Mucosa of rectum (tissue), 2 donors: ENCODE measurements around the gene ANGPT4.

Experiments used
- H3K27ac ChIP-seq, 2 donors: one replicate each; pipeline ENCODE4 v1.7.0; 2013; ENCODE audit warnings: inconsistent platforms in 2 of 2, low read depth in 2 of 2, low read length in 2 of 2
- H3K27me3 ChIP-seq, 2 donors: one replicate each; pipeline ENCODE4 v1.7.0; 2013; ENCODE audit warnings: low read length in 2 of 2; ENCODE audit not compliant: control insufficient read depth in 2 of 2, insufficient read depth in 2 of 2
- H3K36me3 ChIP-seq, 2 donors: one replicate each; pipeline ENCODE4 v1.7.0; 2013; ENCODE audit warnings: low read length in 2 of 2; ENCODE audit not compliant: control insufficient read depth in 2 of 2, insufficient read depth in 2 of 2
- H3K4me1 ChIP-seq, 2 donors: one replicate each; pipeline ENCODE4 v1.7.0; 2013; ENCODE audit warnings: low read length in 2 of 2, mild to moderate bottlenecking in 1 of 2; ENCODE audit not compliant: control insufficient read depth in 2 of 2, insufficient read depth in 2 of 2
- H3K4me3 ChIP-seq, 2 donors: one replicate each; pipeline ENCODE4 v1.7.0; 2013; ENCODE audit warnings: low read length in 2 of 2
- H3K9ac ChIP-seq, 2 donors: one replicate each; pipeline ENCODE4 v1.7.0; 2013; ENCODE audit warnings: low read length in 2 of 2, low read depth in 1 of 2, mild to moderate bottlenecking in 1 of 2
- H3K9me3 ChIP-seq, 2 donors: one replicate each; pipeline ENCODE4 v1.7.0; 2013; ENCODE audit warnings: low read length in 2 of 2; ENCODE audit not compliant: control insufficient read depth in 2 of 2
- donor health status: healthy.
- donor health status: Normal muscosa, but diverticular disease.

The ANGPT4 gene

GRCh38 chr20:821731-822065 is 94.4 kb downstream of the ANGPT4 start:
- H3K27ac ChIP-seq: no peak overlapping the region
- H3K4me1 ChIP-seq: peaks cover 3 to 6% of the 10 kb centered on the region in 2 donors
- H3K36me3 ChIP-seq: no peaks in the 10 kb centered on the region
- no peak overlapping the region for H3K9ac ChIP-seq
- no peaks in the 10 kb centered on the region for H3K27me3 ChIP-seq
- H3K4me3 ChIP-seq: no peak overlapping the region
- H3K9me3 ChIP-seq: no peaks in the 10 kb centered on the region

DNA sequence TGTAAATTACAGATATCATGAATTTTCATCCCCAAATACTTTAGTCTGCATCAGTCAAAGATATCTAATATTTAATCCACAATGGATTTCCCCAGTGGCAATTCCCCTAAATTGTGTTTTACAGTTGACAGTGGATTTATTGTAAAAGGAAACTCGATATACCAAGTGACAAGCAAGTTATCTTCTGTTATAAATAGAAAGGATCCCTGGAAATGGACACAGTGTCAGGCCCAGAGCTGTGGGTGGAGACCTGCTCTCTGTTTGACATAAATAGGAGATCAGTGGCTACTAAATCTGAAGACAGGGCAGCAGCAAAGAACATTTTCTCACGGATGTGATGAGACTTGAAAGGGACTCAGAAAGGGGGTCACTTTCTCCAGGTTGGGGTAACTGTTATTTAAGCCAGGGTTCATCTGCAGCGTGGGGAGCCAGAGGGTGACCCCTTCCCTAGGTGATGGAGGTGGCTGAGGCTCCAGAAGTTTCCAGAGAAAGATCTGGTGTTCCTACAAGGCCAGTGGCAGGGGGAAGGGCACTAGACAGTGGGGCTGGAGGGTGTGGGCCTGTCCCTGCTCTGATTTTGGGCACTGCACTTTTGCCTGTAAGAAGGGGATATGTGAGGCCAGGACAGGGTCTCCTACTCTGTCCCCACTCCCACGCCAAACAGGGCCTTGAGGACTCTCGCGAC is 94.9 kb downstream of the ANGPT4 start:
- H3K9me3 ChIP-seq: no peaks in the 10 kb centered on the region
- H3K4me3 ChIP-seq: no peak overlapping the region
- no peak overlapping the region for H3K9ac ChIP-seq
- H3K36me3 ChIP-seq: no peaks in the 10 kb centered on the region
- H3K27ac ChIP-seq: no peak overlapping the region
- no peaks in the 10 kb centered on the region for H3K27me3 ChIP-seq
- H3K4me1 ChIP-seq: peaks cover 3 to 6% of the 10 kb centered on the region in 2 donors

DNA sequence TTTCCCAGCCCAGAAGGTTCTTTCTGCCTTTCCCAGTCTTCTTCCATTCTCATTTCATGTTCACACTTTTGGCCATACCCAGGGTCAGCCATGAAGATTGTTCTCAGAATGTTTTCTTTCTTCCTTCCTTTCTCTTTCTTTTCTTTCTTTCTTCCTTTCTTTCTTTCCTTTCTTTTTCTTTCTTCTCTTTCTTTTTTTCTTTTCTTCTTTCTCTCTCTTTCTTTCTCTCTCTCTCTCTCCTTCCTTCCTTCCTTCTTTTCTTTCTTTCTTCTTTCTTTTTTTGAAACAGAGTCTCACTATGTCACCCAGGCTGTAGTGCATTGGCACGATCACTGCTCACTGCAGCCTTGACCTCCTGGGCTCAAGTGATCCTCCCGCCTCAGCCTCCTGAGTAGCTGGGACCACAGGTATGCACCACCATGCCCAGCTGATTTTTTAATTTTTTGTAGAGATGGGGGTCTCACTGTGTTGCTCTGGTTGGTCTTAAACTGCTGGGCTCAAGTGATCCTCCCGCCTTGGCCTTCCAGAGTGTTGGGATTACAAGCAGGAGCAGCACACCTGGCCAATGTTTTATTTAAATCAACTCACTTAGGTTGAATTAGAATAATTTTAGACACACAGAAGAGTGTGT is 95.7 kb downstream of the ANGPT4 start:
- no peaks in the 10 kb centered on the region for H3K36me3 ChIP-seq
- H3K4me3 ChIP-seq: no peak overlapping the region
- no peak overlapping the region for H3K9ac ChIP-seq
- peaks cover 3 to 6% of the 10 kb centered on the region in 2 donors for H3K4me1 ChIP-seq
- H3K9me3 ChIP-seq: no peaks in the 10 kb centered on the region
- no peaks in the 10 kb centered on the region for H3K27me3 ChIP-seq
- no peak overlapping the region for H3K27ac ChIP-seq
